DMS 273 (cell line): ENCODE data around the gene BAHCC1.

Source experiments
- DNase-seq: peaks from one replicate; lab custom pipeline; 2025; ENCODE audit not compliant: unreplicated experiment; lab: John Stamatoyannopoulos, UW

BAHCC1 gene

GRCh38 chr17:81440051-81440471, 44.8 kb downstream of the BAHCC1 start:
- no peak for DNase-seq

GRCh38 chr17:81440511-81441244, 45.4 kb downstream of the BAHCC1 start:
- DNase-seq = peak; percentile 80

- DNase-seq = no peak
These were observed 47.5 kb downstream of the BAHCC1 start for GRCh38 chr17:81442791-81443190.

- no peak for DNase-seq
These were observed 48.0 kb downstream of the BAHCC1 start for GRCh38 chr17:81443269-81443668.

- no peak for DNase-seq
These were observed 49.5 kb downstream of the BAHCC1 start for GRCh38 chr17:81444610-81445339.

- no peak for DNase-seq
These were observed 50.6 kb downstream of the BAHCC1 start for GRCh38 chr17:81445642-81446503.

- no peak for DNase-seq
These were observed 52.2 kb downstream of the BAHCC1 start for GRCh38 chr17:81447331-81447933.

GRCh38 chr17:81448442-81448841, 53.2 kb downstream of the BAHCC1 start:
- DNase-seq = no peak

GRCh38 chr17:81448950-81449349, 53.7 kb downstream of the BAHCC1 start:
- DNase-seq = no peak

GRCh38 chr17:81449351-81449750, 54.1 kb downstream of the BAHCC1 start:
- peak; percentile 30 for DNase-seq

- no peak for DNase-seq
These were observed 56.6 kb downstream of the BAHCC1 start for GRCh38 chr17:81451823-81452222.

GRCh38 chr17:81452551-81452950, 57.3 kb downstream of the BAHCC1 start:
- no peak for DNase-seq

- no peak for DNase-seq
These were observed 57.8 kb downstream of the BAHCC1 start for GRCh38 chr17:81453076-81453475.

GRCh38 chr17:81453712-81454111, 58.5 kb downstream of the BAHCC1 start:
- DNase-seq = no peak

- DNase-seq = no peak
These were observed 59.2 kb downstream of the BAHCC1 start for GRCh38 chr17:81454473-81454872.

- no peak for DNase-seq
These were observed 60.1 kb downstream of the BAHCC1 start for GRCh38 chr17:81455387-81455786.

- DNase-seq = no peak
These were observed 60.8 kb downstream of the BAHCC1 start for GRCh38 chr17:81456091-81456490.

- no peak for DNase-seq
These were observed 61.5 kb downstream of the BAHCC1 start for GRCh38 chr17:81456798-81457197.

- DNase-seq = no peak
These were observed 62.1 kb downstream of the BAHCC1 start for GRCh38 chr17:81457401-81457800.

GRCh38 chr17:81457917-81458555, 62.8 kb downstream of the BAHCC1 start:
- DNase-seq = peak; percentile 41

GRCh38 chr17:81458628-81459027, 63.4 kb downstream of the BAHCC1 start:
- DNase-seq = no peak
